Suprapubic skin (tissue), 4 donors: ENCODE data around the gene CASTOR1. TPM values are rescaled to one million over a fixed set of nuclear protein-coding genes. Genes with fewer than 3 reads are reported as not detected.

Source experiments
- DNase-seq, 2 donors: peaks; one replicate each; pipeline ENCODE4 v3.0.0-alpha.2; 2019; ENCODE audit warnings: low spot score in 2 of 2
- H3K27ac ChIP-seq: fragments of 200-600 bp; sonication (generic); one replicate; pipeline ENCODE4 v1.5.1; 2019
- H3K27me3 ChIP-seq: fragments of 200-600 bp; sonication (generic); one replicate; pipeline ENCODE4 v1.5.1; 2019
- H3K36me3 ChIP-seq: fragments of 200-600 bp; sonication (generic); one replicate; pipeline ENCODE4 v1.5.1; 2019
- H3K4me1 ChIP-seq: fragments of 200-600 bp; sonication (generic); one replicate; pipeline ENCODE4 v1.5.1; 2019
- H3K4me3 ChIP-seq: fragments of 200-600 bp; sonication (generic); one replicate; pipeline ENCODE4 v1.5.1; 2019; ENCODE audit warnings: mild to moderate bottlenecking
- H3K9me3 ChIP-seq: fragments of 200-600 bp; sonication (generic); one replicate; pipeline ENCODE4 v1.5.1; 2019
- EP300 ChIP-seq: sonication (generic); formaldehyde crosslinking; IDR thresholded peaks from one replicate; pipeline ENCODE4 v1.6.1; 2017; ENCODE audit warnings: antibody characterized with exemption
- POLR2A ChIP-seq, 2 donors: fragments of 450-650 bp; IDR thresholded peaks; one replicate each; pipeline ENCODE4 v1.6.1; 2017; ENCODE audit warnings: antibody characterized with exemption in 2 of 2, mild to moderate bottlenecking in 2 of 2, moderate library complexity in 2 of 2
- POLR2AphosphoS5 ChIP-seq, 3 donors: sonication (generic); formaldehyde crosslinking; IDR thresholded peaks; one replicate each; pipeline ENCODE4 v1.6.1; 2017; ENCODE audit warnings: antibody characterized with exemption in 3 of 3
- WGBS: methylation state at CpG from one replicate; pipeline ENCODE4 v1.1.5; 2018; 5-methylcytosine and 5-hydroxymethylcytosine counted together
- total RNA-seq, 4 donors: library from RNA; depleted of rRNA; stranded (reverse); fragments of >200 nt; gene quantifications; one replicate each; pipeline ENCODE4 v1.1.0, GENCODE V29; 2016
- TF ChIP-seq, protein P1 (sequence below), 2 donors: fragments of 200-600 bp in 1 of 2; fragments of 450-650 bp in 1 of 2; sonication (generic) in 1 of 2; IDR thresholded peaks; one replicate each; pipeline ENCODE4 v1.5.1; 2016 to 2019; ENCODE audit warnings: antibody characterized with exemption in 2 of 2, mild to moderate bottlenecking in 1 of 2, moderate library complexity in 1 of 2

The CASTOR1 gene
- total RNA-seq, 4 donors from 2014 or later, result 16.3 to 22.8 (median 20.6) TPM

DNA sequence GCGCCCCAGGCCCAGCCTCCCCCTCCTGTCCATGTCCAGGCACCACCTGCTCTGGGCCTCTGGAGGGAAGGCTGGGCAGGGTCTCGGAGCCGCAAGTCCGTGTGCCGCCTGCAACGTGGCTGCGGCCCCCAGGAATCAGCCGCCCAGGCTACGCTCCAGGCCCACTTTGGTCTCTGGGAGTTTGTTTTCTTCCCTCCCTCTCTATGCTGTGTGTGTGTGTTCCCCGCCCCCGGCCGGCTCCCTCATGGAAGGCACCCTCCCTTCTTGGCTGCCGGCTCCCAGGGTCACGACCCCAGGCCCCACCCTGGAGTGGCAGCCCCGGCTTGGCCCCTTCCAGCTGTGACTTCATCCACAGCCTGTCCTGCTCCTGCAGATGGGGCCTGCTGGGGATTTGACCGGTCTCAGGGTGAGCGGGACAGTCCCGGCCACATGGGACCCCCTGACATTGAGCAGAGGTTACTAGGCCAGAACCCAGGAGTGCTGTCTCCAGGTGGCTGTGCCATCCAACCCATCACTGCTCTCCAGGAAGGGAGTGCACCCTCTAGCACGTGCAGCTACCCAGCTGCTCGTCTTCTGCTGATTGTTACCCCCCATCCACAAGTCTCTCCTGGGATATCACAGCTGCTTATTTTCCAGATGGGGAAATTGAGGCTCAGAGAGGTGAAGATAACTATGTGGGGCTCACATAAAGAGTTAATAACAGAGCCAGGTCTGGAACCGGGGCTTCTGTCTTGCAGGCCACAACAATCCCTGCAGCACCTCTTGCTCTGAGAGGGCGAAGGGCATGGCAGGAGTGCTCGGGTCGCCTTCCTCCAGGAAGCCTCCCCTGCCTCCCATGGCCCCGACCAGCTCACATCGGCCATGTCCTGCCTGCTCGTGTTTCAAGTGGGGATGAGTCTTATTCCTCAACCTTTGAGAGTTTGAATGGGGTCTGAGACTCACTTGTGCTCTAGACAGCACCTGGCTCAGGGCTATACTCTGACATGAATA is 40.0 kb downstream of the CASTOR1 start:
- Histone ChIP-seq H3K4me1 (peaks cover 71% of the 10 kb centered on the region), H3K27me3 (peaks cover 14% of the 10 kb centered on the region), H3K36me3 (no peaks in the 10 kb centered on the region), H3K9me3 (no peaks in the 10 kb centered on the region), H3K4me3 (peak overlapping the region; percentile 20), H3K27ac (peak overlapping the region; percentile 56)
- 69% methylated on average over 16 of the region's 27 CpGs for WGBS
- no peak for DNase-seq
- TF ChIP-seq, protein P1, sequence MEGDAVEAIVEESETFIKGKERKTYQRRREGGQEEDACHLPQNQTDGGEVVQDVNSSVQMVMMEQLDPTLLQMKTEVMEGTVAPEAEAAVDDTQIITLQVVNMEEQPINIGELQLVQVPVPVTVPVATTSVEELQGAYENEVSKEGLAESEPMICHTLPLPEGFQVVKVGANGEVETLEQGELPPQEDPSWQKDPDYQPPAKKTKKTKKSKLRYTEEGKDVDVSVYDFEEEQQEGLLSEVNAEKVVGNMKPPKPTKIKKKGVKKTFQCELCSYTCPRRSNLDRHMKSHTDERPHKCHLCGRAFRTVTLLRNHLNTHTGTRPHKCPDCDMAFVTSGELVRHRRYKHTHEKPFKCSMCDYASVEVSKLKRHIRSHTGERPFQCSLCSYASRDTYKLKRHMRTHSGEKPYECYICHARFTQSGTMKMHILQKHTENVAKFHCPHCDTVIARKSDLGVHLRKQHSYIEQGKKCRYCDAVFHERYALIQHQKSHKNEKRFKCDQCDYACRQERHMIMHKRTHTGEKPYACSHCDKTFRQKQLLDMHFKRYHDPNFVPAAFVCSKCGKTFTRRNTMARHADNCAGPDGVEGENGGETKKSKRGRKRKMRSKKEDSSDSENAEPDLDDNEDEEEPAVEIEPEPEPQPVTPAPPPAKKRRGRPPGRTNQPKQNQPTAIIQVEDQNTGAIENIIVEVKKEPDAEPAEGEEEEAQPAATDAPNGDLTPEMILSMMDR (IDR thresholded peaks at IDR 0.05), result no peak
- TF ChIP-seq EP300 (no peak), POLR2AphosphoS5 (IDR thresholded peaks at IDR 0.05) (no peak), POLR2A (IDR thresholded peaks at IDR 0.05) (no peak)

DNA sequence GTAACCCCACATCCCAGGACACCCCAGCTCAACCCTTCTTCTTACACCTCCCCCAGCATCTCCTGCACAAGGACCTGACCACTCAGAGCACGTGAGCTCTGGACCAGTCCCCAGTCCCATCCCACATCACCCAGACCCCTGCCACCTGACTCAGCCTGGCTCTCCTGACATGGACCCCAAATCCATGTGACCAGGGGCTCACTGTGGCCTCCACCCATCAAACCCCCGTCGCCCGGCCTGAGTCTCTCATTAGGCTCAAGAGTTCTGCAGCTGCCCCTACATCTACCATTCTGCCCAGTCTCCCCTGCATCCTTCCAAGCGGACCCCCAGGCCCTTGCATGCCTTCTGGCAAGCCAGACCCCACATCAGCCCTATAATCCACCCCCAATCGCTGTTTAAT is 40.8 kb downstream of the CASTOR1 start:
- peak overlapping the region; percentile 20 for H3K4me3 ChIP-seq
- H3K36me3 ChIP-seq, result no peaks in the 10 kb centered on the region
- DNase-seq, result no peak
- peaks cover 62% of the 10 kb centered on the region for H3K4me1 ChIP-seq
- WGBS, result 75% methylated on average over 6 of the region's 6 CpGs
- TF ChIP-seq, protein P1 (IDR thresholded peaks at IDR 0.05), result no peak
- TF ChIP-seq POLR2AphosphoS5 (IDR thresholded peaks at IDR 0.05) (no peak), EP300 (no peak)
- peaks cover 14% of the 10 kb centered on the region for H3K27me3 ChIP-seq
- no peaks in the 10 kb centered on the region for H3K9me3 ChIP-seq
- H3K27ac ChIP-seq, result peak overlapping the region; percentile 56

DNA sequence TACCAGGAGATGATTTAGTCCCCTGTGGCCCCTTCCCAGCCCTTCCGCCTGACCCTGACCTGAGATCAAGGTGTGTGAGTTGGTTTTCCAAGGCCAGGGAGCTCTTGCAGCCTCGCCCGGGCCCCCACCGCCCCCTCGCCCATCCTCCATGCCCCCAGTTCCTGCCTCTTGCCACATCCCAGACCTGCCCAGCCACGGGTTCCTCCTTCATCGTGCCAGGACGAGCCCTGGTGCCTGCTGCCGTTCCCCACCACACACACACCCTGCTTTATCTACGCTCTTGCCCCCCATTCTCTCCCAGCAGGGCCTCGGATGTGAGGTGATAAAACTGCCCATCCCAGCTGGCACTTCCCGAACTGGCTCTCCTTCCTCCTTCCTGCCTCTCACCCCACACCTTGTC is 41.3 kb downstream of the CASTOR1 start:
- Histone ChIP-seq H3K36me3 (no peaks in the 10 kb centered on the region), H3K4me3 (no peak overlapping the region), H3K27me3 (peaks cover 14% of the 10 kb centered on the region), H3K27ac (no peak overlapping the region), H3K9me3 (no peaks in the 10 kb centered on the region), H3K4me1 (peaks cover 57% of the 10 kb centered on the region)
- no peak for TF ChIP-seq POLR2A (IDR thresholded peaks at IDR 0.05)
- TF ChIP-seq, protein P1 (IDR thresholded peaks at IDR 0.05), result no peak
- no peak for TF ChIP-seq EP300
- TF ChIP-seq POLR2AphosphoS5 (IDR thresholded peaks at IDR 0.05), result no peak
- 61% methylated on average over 12 of the region's 12 CpGs for WGBS
- no peak for DNase-seq

DNA sequence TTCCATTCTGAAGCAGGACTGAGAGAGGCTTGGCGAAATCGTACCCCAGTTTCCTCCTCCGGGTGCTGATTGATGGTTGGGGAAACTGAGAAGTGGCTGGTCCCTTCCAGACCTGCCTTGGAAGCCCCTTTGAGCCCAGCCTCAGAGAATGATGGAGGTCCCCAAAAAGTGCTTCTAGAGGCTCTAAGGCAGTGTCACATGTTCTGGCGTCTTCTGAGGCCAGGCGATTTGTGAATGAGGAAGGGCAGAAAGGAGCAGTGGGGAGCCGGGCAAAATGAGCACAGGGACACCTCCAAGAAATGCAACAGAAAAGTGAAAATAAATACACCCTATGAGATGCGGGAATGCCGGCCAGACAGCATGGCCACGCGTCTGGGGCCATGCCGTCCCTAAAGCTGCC is 41.7 kb downstream of the CASTOR1 start:
- Histone ChIP-seq H3K27me3 (peaks cover 14% of the 10 kb centered on the region), H3K27ac (no peak overlapping the region), H3K4me3 (no peak overlapping the region), H3K9me3 (no peaks in the 10 kb centered on the region), H3K36me3 (no peaks in the 10 kb centered on the region), H3K4me1 (peaks cover 53% of the 10 kb centered on the region)
- no peak for DNase-seq
- 77% methylated on average over 11 of the region's 11 CpGs for WGBS
- TF ChIP-seq POLR2A (IDR thresholded peaks at IDR 0.05), result no peak
- TF ChIP-seq POLR2AphosphoS5 (IDR thresholded peaks at IDR 0.05), result no peak
- no peak for TF ChIP-seq EP300
- TF ChIP-seq, protein P1 (IDR thresholded peaks at IDR 0.05), result no peak

DNA sequence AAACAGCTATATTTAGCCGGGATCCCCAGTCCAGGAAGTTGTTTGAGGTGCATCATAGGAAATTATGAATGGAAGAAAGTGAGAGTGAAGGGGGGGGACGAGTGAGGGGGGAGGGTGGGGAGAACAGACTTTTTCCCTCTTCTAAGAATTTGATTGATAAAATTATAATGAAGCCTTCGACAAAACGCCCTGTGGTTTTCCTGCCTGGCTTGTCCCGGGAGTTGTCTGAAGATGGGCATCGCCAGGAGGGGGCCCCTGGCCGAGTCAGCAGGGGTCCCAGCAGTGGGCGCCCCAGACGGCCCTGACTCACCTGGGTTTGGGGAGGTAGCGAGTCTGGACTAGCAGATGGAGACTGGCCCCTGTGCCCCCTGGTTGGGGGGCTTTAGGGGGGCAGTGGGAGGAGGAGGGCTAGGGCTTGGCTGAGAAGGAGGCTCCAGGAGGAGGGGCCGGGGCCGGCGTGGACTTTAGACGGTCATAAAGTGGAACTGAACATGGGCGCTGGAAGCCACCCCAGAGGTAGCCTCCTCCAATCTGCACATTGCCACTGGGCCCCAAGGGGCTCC is 42.4 kb downstream of the CASTOR1 start:
- no peaks in the 10 kb centered on the region for H3K9me3 ChIP-seq
- 27% methylated on average over 15 of the region's 15 CpGs for WGBS
- TF ChIP-seq, protein P1 (IDR thresholded peaks at IDR 0.05), result no peak
- TF ChIP-seq EP300 (no peak), POLR2AphosphoS5 (IDR thresholded peaks at IDR 0.05) (no peak), POLR2A (IDR thresholded peaks at IDR 0.05) (no peak)
- DNase-seq, result no peak
- H3K27ac ChIP-seq, result no peak overlapping the region
- peak overlapping the region; percentile 61 for H3K4me3 ChIP-seq
- H3K27me3 ChIP-seq, result peaks cover 14% of the 10 kb centered on the region
- H3K4me1 ChIP-seq, result peaks cover 47% of the 10 kb centered on the region
- no peaks in the 10 kb centered on the region for H3K36me3 ChIP-seq
